Endothelial cell of umbilical vein (primary cell): ENCODE results near the gene GDPGP1.

Source experiments
- EZH2 ChIP-seq: IDR thresholded peaks from 2 replicates; pipeline ENCODE4 v1.6.1; 2012; ENCODE audit warnings: borderline replicate concordance, low read depth, mild to moderate bottlenecking, moderate library complexity, low read length, inconsistent platforms; ENCODE audit not compliant: severe bottlenecking
- FOS ChIP-seq: IDR thresholded peaks from 2 replicates; pipeline ENCODE4 v1.6.1; 2011; ENCODE audit warnings: mild to moderate bottlenecking, low read length, moderate library complexity, borderline replicate concordance; ENCODE audit not compliant: insufficient read depth
- MYC ChIP-seq: IDR thresholded peaks from one replicate; pipeline ENCODE4 v1.6.1; 2011; ENCODE audit warnings: mild to moderate bottlenecking, low read depth, low read length
- POLR2A ChIP-seq: IDR thresholded peaks from 2 replicates; pipeline ENCODE4 v1.6.1; 2012; ENCODE audit warnings: low read depth, mild to moderate bottlenecking, control low read depth, low read length
- POLR2AphosphoS5 ChIP-seq: IDR thresholded peaks from 2 replicates; pipeline ENCODE4 v1.6.1; 2012; ENCODE audit warnings: low read depth, mild to moderate bottlenecking, control low read depth, low read length, moderate library complexity; ENCODE audit not compliant: insufficient read depth
- TF ChIP-seq, protein P1 (sequence below), 2 donors: IDR thresholded peaks; 1 replicate in 1 of 2; 2 replicates in 1 of 2; pipeline ENCODE4 v1.5.1; 2011; ENCODE audit warnings: low read length in 2 of 2, mild to moderate bottlenecking in 2 of 2, moderate library complexity in 2 of 2, control low read depth in 1 of 2, inconsistent platforms in 1 of 2, low read depth in 1 of 2; ENCODE audit not compliant: insufficient read depth in 1 of 2; ENCODE audit errors: extremely low read depth in 1 of 2

DNA sequence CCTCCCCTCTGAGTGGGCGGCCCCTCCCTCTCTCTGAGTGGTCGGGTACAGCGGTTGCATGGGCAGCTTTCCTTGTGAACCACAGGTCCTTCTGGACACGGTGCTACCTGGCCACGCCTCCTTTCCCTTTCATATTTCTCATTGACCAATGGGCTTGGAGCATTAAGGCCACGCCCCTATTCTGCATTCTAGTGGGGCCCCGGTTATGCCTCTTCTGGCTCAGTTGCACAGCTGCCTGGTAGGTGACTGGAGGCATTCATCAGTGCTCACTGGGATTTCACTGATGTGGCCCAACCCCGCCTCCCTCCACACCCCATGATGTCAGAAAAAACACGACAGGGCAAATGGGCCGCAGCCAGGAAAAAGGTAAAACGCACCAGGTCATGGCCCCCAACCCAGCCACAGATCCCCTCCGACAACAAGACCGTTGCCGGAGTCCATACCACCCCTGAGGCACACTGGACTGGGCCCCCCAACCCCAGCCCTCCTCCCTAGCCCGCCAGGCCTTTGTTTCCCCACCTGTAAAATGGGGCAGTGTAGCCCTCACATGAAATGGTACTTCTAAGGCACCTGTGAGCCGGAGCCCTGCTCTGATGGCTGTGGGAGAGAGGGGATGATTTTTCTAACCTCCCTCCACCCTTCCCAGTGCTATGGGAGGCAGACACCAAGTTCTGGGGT lies 57.8 kb downstream of the GDPGP1 start:
- TF ChIP-seq POLR2AphosphoS5, result no peak
- no peak for TF ChIP-seq EZH2
- TF ChIP-seq, protein P1, sequence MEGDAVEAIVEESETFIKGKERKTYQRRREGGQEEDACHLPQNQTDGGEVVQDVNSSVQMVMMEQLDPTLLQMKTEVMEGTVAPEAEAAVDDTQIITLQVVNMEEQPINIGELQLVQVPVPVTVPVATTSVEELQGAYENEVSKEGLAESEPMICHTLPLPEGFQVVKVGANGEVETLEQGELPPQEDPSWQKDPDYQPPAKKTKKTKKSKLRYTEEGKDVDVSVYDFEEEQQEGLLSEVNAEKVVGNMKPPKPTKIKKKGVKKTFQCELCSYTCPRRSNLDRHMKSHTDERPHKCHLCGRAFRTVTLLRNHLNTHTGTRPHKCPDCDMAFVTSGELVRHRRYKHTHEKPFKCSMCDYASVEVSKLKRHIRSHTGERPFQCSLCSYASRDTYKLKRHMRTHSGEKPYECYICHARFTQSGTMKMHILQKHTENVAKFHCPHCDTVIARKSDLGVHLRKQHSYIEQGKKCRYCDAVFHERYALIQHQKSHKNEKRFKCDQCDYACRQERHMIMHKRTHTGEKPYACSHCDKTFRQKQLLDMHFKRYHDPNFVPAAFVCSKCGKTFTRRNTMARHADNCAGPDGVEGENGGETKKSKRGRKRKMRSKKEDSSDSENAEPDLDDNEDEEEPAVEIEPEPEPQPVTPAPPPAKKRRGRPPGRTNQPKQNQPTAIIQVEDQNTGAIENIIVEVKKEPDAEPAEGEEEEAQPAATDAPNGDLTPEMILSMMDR (IDR thresholded peaks at IDR 0.05; ENCODE audit: extremely low read depth in 1 of 2, insufficient read depth in 1 of 2, low read depth in 1 of 2, low read length in 2 of 2), result no peak
- no peak for TF ChIP-seq POLR2A
- no peak for TF ChIP-seq FOS
- no peak for TF ChIP-seq MYC
